ENCODE measurements around the gene HIRIP3.

DNA sequence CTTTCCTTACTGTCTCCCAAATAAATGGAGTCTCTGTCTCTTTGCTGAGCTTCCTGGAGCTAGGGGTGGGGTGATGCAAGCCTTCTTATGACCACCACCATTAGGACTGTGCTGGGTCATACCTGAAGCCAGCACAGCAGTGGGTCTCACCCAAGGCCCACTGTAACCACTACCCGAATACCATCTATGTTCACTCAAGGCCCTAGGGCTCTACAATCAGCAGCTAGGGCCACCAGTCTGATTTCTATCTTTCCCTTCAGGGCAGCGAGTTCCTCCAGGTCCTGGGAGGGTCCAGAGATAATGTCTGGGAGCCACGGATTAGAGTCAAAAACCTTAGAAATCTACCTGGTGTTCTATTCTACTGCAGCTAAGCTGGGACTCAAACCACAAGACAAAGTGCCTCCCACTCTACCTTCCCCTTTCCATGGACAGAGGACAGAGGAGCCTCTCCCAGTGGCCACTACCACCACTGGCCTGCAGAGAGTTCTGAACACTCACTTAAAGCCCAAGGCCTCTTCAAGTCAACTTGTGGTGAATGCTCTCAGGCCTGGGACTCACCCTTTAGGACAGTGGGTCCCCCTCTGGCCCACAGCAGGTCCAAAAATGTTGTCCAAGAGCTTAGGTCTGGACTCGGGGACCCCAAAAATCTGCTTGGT, 44.5 kb downstream of the HIRIP3 start:
- TF ChIP-seq, protein P1, sequence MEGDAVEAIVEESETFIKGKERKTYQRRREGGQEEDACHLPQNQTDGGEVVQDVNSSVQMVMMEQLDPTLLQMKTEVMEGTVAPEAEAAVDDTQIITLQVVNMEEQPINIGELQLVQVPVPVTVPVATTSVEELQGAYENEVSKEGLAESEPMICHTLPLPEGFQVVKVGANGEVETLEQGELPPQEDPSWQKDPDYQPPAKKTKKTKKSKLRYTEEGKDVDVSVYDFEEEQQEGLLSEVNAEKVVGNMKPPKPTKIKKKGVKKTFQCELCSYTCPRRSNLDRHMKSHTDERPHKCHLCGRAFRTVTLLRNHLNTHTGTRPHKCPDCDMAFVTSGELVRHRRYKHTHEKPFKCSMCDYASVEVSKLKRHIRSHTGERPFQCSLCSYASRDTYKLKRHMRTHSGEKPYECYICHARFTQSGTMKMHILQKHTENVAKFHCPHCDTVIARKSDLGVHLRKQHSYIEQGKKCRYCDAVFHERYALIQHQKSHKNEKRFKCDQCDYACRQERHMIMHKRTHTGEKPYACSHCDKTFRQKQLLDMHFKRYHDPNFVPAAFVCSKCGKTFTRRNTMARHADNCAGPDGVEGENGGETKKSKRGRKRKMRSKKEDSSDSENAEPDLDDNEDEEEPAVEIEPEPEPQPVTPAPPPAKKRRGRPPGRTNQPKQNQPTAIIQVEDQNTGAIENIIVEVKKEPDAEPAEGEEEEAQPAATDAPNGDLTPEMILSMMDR (IDR thresholded peaks at IDR 0.05) = no peak
- TF ChIP-seq POLR2AphosphoS5 (IDR thresholded peaks at IDR 0.05) = no peak
